GM23338 (cell line): ENCODE data around the gene STK32C. TPM values are rescaled to one million over a fixed set of nuclear protein-coding genes. Genes with fewer than 3 reads are reported as not detected.

Experiments
- ATAC-seq: fragments of 200-7000 bp; cut with Tn5 transposase; 3 replicates; pipeline ENCODE4 v1.9.1; 2020
- DNase-seq: peaks from one replicate; pipeline ENCODE4 v3.0.0-alpha.2; 2015; ENCODE audit warnings: low spot score
- H2AFZ ChIP-seq: fragments of 200-600 bp; sonication (generic); 2 replicates; pipeline ENCODE4 v1.8.0; 2016; ENCODE audit warnings: antibody characterized with exemption, mild to moderate bottlenecking, moderate library complexity
- H3F3A ChIP-seq: fragments of 200-600 bp; sonication (generic); replicated peaks from 2 replicates; pipeline ENCODE4 v1.8.0; 2017; ENCODE audit warnings: antibody characterized with exemption, mixed run types, low read depth
- H3K27ac ChIP-seq: fragments of 200-600 bp; sonication (generic); 2 replicates; pipeline ENCODE4 v1.6.1; 2016; ENCODE audit warnings: low read depth
- H3K27me3 ChIP-seq: fragments of 200-600 bp; sonication (generic); 2 replicates; pipeline ENCODE4 v1.8.0; 2016; ENCODE audit warnings: mild to moderate bottlenecking, mixed run types, moderate library complexity; ENCODE audit not compliant: insufficient read depth
- H3K36me3 ChIP-seq: fragments of 200-600 bp; sonication (generic); 2 replicates; pipeline ENCODE4 v1.8.0; 2016; ENCODE audit warnings: mild to moderate bottlenecking; ENCODE audit not compliant: insufficient read depth
- H3K4me1 ChIP-seq: fragments of 200-600 bp; sonication (generic); 2 replicates; pipeline ENCODE4 v1.8.0; 2016; ENCODE audit warnings: mild to moderate bottlenecking, moderate library complexity; ENCODE audit not compliant: insufficient read depth
- H3K4me2 ChIP-seq: fragments of 200-600 bp; sonication (generic); 2 replicates; pipeline ENCODE4 v1.7.1; 2017; ENCODE audit warnings: mixed run types
- H3K4me3 ChIP-seq: fragments of 200-600 bp; sonication (generic); 2 replicates; pipeline ENCODE4 v1.6.1; 2016; ENCODE audit warnings: mixed run types
- H3K79me2 ChIP-seq: fragments of 200-600 bp; sonication (generic); replicated peaks from 2 replicates; pipeline ENCODE4 v1.8.0; 2017; ENCODE audit warnings: mild to moderate bottlenecking; ENCODE audit not compliant: insufficient read depth
- H3K9me2 ChIP-seq: fragments of 200-600 bp; sonication (generic); 2 replicates; pipeline ENCODE4 v1.8.0; 2017; ENCODE audit not compliant: insufficient read depth
- H4K20me1 ChIP-seq: fragments of 200-600 bp; sonication (generic); replicated peaks from 2 replicates; pipeline ENCODE4 v1.8.0; 2017; ENCODE audit warnings: mild to moderate bottlenecking; ENCODE audit not compliant: insufficient read depth
- H3K27ac Mint-ChIP-seq: 2 replicates; pipeline ENCODE4 v1.8.0; 2020; ENCODE audit warnings: inconsistent platforms, mild to moderate bottlenecking, moderate library complexity, mixed read lengths
- H3K27me3 Mint-ChIP-seq: 3 replicates; pipeline ENCODE4 v1.8.0; 2022; ENCODE audit warnings: low read depth, mild to moderate bottlenecking, moderate library complexity, mixed read lengths, inconsistent platforms; ENCODE audit not compliant: insufficient read depth, poor library complexity
- H3K36me3 Mint-ChIP-seq: 3 replicates; pipeline ENCODE4 v1.8.0; 2021; ENCODE audit warnings: low read depth, mild to moderate bottlenecking, inconsistent platforms, moderate library complexity, mixed read lengths
- H3K4me1 Mint-ChIP-seq: 3 replicates; pipeline ENCODE4 v1.8.0; 2020; ENCODE audit warnings: mild to moderate bottlenecking, inconsistent platforms, mixed read lengths
- H3K4me3 Mint-ChIP-seq: 3 replicates; pipeline ENCODE4 v1.8.0; 2021; ENCODE audit warnings: moderate library complexity, mild to moderate bottlenecking, inconsistent platforms, mixed read lengths
- H3K9me3 Mint-ChIP-seq: 3 replicates; pipeline ENCODE4 v1.8.0; 2020; ENCODE audit warnings: moderate library complexity, mild to moderate bottlenecking, inconsistent platforms, mixed read lengths
- CREB1 ChIP-seq: fragments of 250-450 bp; sonication (Bioruptor Pico); IDR thresholded peaks from 2 replicates; pipeline ENCODE4 v1.5.0; 2020; ENCODE audit warnings: low read depth, mild to moderate bottlenecking, moderate library complexity
- EZH2 ChIP-seq: fragments of 200-600 bp; sonication (generic); IDR thresholded peaks from one replicate; pipeline ENCODE4 v1.8.0; 2017; ENCODE audit warnings: antibody characterized with exemption, mild to moderate bottlenecking, low read depth; ENCODE audit not compliant: unreplicated experiment
- JUNB ChIP-seq: IDR thresholded peaks from one replicate; pipeline ENCODE4 v1.6.1; 2016; ENCODE audit warnings: antibody characterized with exemption; ENCODE audit not compliant: unreplicated experiment
- POLR2AphosphoS5 ChIP-seq: IDR thresholded peaks from 2 replicates; pipeline ENCODE4 v1.6.1; 2016; ENCODE audit warnings: antibody characterized with exemption, low read depth
- ZNF114 ChIP-seq: fragments of 250-450 bp; sonication (Bioruptor Pico); IDR thresholded peaks from 2 replicates; pipeline ENCODE4 v1.5.0; 2020; ENCODE audit warnings: mild to moderate bottlenecking, moderate library complexity
- ZNF331 ChIP-seq: fragments of 250-450 bp; sonication (Bioruptor Pico); IDR thresholded peaks from 2 replicates; pipeline ENCODE4 v1.5.0; 2020; ENCODE audit warnings: low read depth, mild to moderate bottlenecking, moderate library complexity
- ZNF462 ChIP-seq: fragments of 250-450 bp; sonication (Bioruptor Pico); IDR thresholded peaks from 2 replicates; pipeline ENCODE4 v1.5.0; 2020; ENCODE audit warnings: mild to moderate bottlenecking, moderate library complexity
- polyA plus RNA-seq: library from polyadenylated mRNA; unstranded; fragments of >200 nt; fragmentation: Nextera tagmentation; extraction: Ambion mirVana; gene quantifications from 2 replicates; pipeline ENCODE4 v1.2.1, GENCODE V29; 2016
- total RNA-seq: library from RNA; depleted of rRNA; stranded (reverse); fragments of >200 nt; shearing (Covaris generic); gene quantifications from 2 replicates; pipeline ENCODE4 v1.2.3, GENCODE V29; 2014
- TF ChIP-seq, protein P1 (sequence below), 2 experiments: fragments of 200-600 bp in 1 of 2; sonication (generic) in 1 of 2; conservative IDR thresholded peaks; 2 replicates each; pipeline versions ENCODE4 v1.5.1 to v1.6.1; 2016 to 2017; ENCODE audit warnings: antibody characterized with exemption in 2 of 2, low read depth in 2 of 2, mild to moderate bottlenecking in 2 of 2, moderate library complexity in 1 of 2
- TF ChIP-seq, protein P2 (sequence below): IDR thresholded peaks from one replicate; pipeline ENCODE4 v1.6.1; 2018; ENCODE audit warnings: antibody characterized with exemption; ENCODE audit not compliant: unreplicated experiment

The STK32C gene
- total and polyA plus RNA-seq, 2 experiments from 2014 or later = 10.2 to 20.5 TPM

DNA sequence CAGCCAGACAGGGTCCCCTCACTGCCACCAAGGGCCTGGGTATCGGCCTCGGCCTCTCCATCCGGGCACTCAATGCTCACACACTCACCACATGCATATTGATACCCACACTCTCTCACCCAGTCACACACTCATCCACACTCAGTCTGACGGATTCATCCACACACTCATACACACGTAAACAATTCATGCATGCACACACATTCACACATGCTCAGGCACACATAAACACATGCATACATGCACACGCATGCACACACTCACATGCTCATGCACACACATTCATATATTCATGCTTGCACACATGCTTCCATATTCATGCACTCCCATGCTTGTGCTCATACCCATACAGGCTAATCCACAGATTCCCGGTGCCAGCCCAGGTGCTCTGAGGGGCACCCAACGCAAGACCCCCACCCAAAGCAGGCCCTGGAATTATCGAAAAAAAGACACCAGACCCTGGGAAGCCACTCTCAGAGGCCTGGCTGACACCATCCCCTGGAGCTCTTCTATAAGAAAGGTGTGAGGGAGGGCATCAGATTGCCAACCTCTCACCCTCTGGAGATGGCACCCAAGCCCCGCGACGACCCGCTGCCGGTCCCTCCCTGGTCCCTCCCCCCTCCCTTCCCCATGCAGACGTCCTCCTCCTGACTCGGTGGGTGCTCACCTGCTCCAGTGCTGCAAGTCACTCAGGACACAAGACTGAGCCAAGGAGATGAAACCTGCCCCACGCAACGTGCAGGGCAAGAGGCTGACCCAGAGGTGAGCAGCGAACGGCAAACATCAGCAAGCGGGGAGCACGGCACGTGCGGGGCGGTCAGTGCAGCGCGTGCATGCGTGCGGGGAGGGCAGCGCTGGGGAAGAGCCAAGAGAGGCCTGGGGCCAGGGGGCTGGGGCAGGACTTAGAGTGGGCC, 15.2 kb downstream of the STK32C start (continued):
- TF ChIP-seq ZNF114 (CRISPR knock-in tag) (no peak), ZNF331 (CRISPR knock-in tag) (no peak), POLR2AphosphoS5 (no peak)
- TF ChIP-seq, protein P1, sequence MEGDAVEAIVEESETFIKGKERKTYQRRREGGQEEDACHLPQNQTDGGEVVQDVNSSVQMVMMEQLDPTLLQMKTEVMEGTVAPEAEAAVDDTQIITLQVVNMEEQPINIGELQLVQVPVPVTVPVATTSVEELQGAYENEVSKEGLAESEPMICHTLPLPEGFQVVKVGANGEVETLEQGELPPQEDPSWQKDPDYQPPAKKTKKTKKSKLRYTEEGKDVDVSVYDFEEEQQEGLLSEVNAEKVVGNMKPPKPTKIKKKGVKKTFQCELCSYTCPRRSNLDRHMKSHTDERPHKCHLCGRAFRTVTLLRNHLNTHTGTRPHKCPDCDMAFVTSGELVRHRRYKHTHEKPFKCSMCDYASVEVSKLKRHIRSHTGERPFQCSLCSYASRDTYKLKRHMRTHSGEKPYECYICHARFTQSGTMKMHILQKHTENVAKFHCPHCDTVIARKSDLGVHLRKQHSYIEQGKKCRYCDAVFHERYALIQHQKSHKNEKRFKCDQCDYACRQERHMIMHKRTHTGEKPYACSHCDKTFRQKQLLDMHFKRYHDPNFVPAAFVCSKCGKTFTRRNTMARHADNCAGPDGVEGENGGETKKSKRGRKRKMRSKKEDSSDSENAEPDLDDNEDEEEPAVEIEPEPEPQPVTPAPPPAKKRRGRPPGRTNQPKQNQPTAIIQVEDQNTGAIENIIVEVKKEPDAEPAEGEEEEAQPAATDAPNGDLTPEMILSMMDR (conservative IDR thresholded peaks at IDR 0.05; ENCODE audit: low read depth in 2 of 2) = no peak
- TF ChIP-seq, protein P2, sequence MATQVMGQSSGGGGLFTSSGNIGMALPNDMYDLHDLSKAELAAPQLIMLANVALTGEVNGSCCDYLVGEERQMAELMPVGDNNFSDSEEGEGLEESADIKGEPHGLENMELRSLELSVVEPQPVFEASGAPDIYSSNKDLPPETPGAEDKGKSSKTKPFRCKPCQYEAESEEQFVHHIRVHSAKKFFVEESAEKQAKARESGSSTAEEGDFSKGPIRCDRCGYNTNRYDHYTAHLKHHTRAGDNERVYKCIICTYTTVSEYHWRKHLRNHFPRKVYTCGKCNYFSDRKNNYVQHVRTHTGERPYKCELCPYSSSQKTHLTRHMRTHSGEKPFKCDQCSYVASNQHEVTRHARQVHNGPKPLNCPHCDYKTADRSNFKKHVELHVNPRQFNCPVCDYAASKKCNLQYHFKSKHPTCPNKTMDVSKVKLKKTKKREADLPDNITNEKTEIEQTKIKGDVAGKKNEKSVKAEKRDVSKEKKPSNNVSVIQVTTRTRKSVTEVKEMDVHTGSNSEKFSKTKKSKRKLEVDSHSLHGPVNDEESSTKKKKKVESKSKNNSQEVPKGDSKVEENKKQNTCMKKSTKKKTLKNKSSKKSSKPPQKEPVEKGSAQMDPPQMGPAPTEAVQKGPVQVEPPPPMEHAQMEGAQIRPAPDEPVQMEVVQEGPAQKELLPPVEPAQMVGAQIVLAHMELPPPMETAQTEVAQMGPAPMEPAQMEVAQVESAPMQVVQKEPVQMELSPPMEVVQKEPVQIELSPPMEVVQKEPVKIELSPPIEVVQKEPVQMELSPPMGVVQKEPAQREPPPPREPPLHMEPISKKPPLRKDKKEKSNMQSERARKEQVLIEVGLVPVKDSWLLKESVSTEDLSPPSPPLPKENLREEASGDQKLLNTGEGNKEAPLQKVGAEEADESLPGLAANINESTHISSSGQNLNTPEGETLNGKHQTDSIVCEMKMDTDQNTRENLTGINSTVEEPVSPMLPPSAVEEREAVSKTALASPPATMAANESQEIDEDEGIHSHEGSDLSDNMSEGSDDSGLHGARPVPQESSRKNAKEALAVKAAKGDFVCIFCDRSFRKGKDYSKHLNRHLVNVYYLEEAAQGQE = no peak

- Histone ChIP-seq H3F3A (no peaks in the 10 kb centered on the region), H3K4me3 (no peak overlapping the region), H3K27ac (no peak overlapping the region), H3K36me3 (no peaks in the 10 kb centered on the region), H3K27me3 (no peaks in the 10 kb centered on the region), H3K4me1 (no peaks in the 10 kb centered on the region), H3K9me2 (no peaks in the 10 kb centered on the region), H3K79me2 (no peaks in the 10 kb centered on the region), H4K20me1 (no peaks in the 10 kb centered on the region), H3K4me2 (no peak overlapping the region), H2AFZ (no peak overlapping the region)
- Mint-ChIP-seq H3K27ac (no peak overlapping the region), H3K36me3 (no peaks in the 10 kb centered on the region; the same call in 2 of the 3 replicates), H3K27me3 (peaks cover 14% of the 10 kb centered on the region), H3K4me1 (peaks cover 11% of the 10 kb centered on the region), H3K4me3 (no peak overlapping the region), H3K9me3 (no peaks in the 10 kb centered on the region)
- DNase-seq = no peak
- ATAC-seq = no peak
- TF ChIP-seq JUNB (no peak), ZNF331 (CRISPR knock-in tag) (no peak), ZNF114 (CRISPR knock-in tag) (no peak), CREB1 (CRISPR knock-in tag) (no peak), ZNF462 (CRISPR knock-in tag) (no peak), EZH2 (no peak)
- TF ChIP-seq, protein P1 (conservative IDR thresholded peaks at IDR 0.05; ENCODE audit: low read depth in 2 of 2) = no peak
Observed at GRCh38 chr10:132291826-132292225, 15.9 kb downstream of the STK32C start.
